SKM-1 (cell line): Measurements from ENCODE around the gene SLC7A11.
"Not testable (repeated sequence)": the region's sequence is repeated elsewhere in the genome, so short reads cannot be mapped to it uniquely, and the experiment has no call there.

Experiments
- DNase-seq: peaks from one replicate; lab custom pipeline; 2025; ENCODE audit not compliant: unreplicated experiment; lab: John Stamatoyannopoulos, UW

The SLC7A11 gene

GRCh38 chr4:138243369-138243768 lies 1.2 kb upstream of the SLC7A11 start:
- no peak for DNase-seq

- DNase-seq = no peak
Observed at GRCh38 chr4:138242834-138243156, 646 bp upstream of the SLC7A11 start.

GRCh38 chr4:138241281-138242075 lies 671 bp downstream of the SLC7A11 start:
- no peak for DNase-seq

- DNase-seq = no peak
Observed at GRCh38 chr4:138239491-138239890, 2.7 kb downstream of the SLC7A11 start.

- DNase-seq = no peak
Observed at GRCh38 chr4:138238521-138239292, 3.4 kb downstream of the SLC7A11 start.

- DNase-seq = not testable (repeated sequence)
Observed at GRCh38 chr4:138237132-138237531, 5.0 kb downstream of the SLC7A11 start.

GRCh38 chr4:138236037-138236436 lies 6.1 kb downstream of the SLC7A11 start:
- DNase-seq = no peak

GRCh38 chr4:138235419-138235952 lies 6.7 kb downstream of the SLC7A11 start:
- DNase-seq = no peak

GRCh38 chr4:138234248-138234647 lies 7.9 kb downstream of the SLC7A11 start:
- no peak for DNase-seq

GRCh38 chr4:138233313-138234034 lies 8.7 kb downstream of the SLC7A11 start:
- no peak for DNase-seq

- no peak for DNase-seq
Observed at GRCh38 chr4:138232364-138232763, 9.8 kb downstream of the SLC7A11 start.

GRCh38 chr4:138230048-138230447 lies 12.1 kb downstream of the SLC7A11 start:
- DNase-seq = no peak

- DNase-seq = no peak
Observed at GRCh38 chr4:138229160-138229559, 13.0 kb downstream of the SLC7A11 start.

GRCh38 chr4:138226351-138226750 lies 15.8 kb downstream of the SLC7A11 start:
- DNase-seq = no peak

- DNase-seq = no peak
Observed at GRCh38 chr4:138225477-138225876, 16.7 kb downstream of the SLC7A11 start.

- DNase-seq = no peak
Observed at GRCh38 chr4:138224614-138225013, 17.5 kb downstream of the SLC7A11 start.

- no peak for DNase-seq
Observed at GRCh38 chr4:138223231-138223910, 18.8 kb downstream of the SLC7A11 start.

- no peak for DNase-seq
Observed at GRCh38 chr4:138222046-138222445, 20.1 kb downstream of the SLC7A11 start.

GRCh38 chr4:138218976-138219375 lies 23.2 kb downstream of the SLC7A11 start:
- DNase-seq = no peak

GRCh38 chr4:138217567-138217966 lies 24.6 kb downstream of the SLC7A11 start:
- DNase-seq = no peak

- DNase-seq = no peak
Observed at GRCh38 chr4:138216272-138216867, 25.8 kb downstream of the SLC7A11 start.
